Common myeloid progenitor, CD34-positive (primary cell): Measurements from ENCODE around the gene CCAR1.
"Not testable (repeated sequence)": the region's sequence is repeated elsewhere in the genome, so short reads cannot be mapped to it uniquely, and the experiment has no call there.

Source experiments
- CTCF ChIA-PET: fragments of 350-600 bp; sonication (Branson Sonifier 250); formaldehyde crosslinking; loops from one replicate; lab custom pipeline; 2021; ENCODE audit warnings: antibody characterized with exemption; lab: Charles Lee
- POLR2A ChIA-PET: fragments of 350-600 bp; sonication (Branson Sonifier 250); formaldehyde crosslinking; loops from one replicate; lab custom pipeline; 2021; ENCODE audit warnings: antibody characterized with exemption; lab: Charles Lee
- DNase-seq, 3 donors: peaks; one replicate each; pipeline versions ENCODE4 v3.0.0 to v3.0.0-alpha.2; 2013
- H3K27ac ChIP-seq, 2 experiments: 1 replicate in 1 of 2; 2 replicates in 1 of 2; pipeline ENCODE4 v1.7.0; 2013; ENCODE audit warnings: inconsistent platforms in 2 of 2, low read length in 2 of 2, mild to moderate bottlenecking in 2 of 2, low read depth in 1 of 2, moderate library complexity in 1 of 2; ENCODE audit not compliant: severe bottlenecking in 2 of 2, insufficient read depth in 1 of 2, poor library complexity in 1 of 2
- H3K27me3 ChIP-seq, 5 experiments: replicated peaks in 2 of 5; 1 replicate in 3 of 5; 2 replicates in 2 of 5; pipeline versions ENCODE4 v1.6.1 to v1.7.0; 2013; ENCODE audit warnings: low read length in 4 of 5, mild to moderate bottlenecking in 2 of 5, moderate library complexity in 2 of 5, inconsistent platforms in 1 of 5; ENCODE audit not compliant: insufficient read depth in 5 of 5, control insufficient read depth in 4 of 5
- H3K36me3 ChIP-seq, 4 experiments: 1 replicate in 2 of 4; 2 replicates in 2 of 4; pipeline versions ENCODE4 v1.6.1 to v1.7.0; 2013; ENCODE audit warnings: low read length in 3 of 4, control low read depth in 1 of 4, mild to moderate bottlenecking in 1 of 4; ENCODE audit not compliant: control insufficient read depth in 4 of 4, insufficient read depth in 4 of 4
- H3K4me1 ChIP-seq, 4 experiments: 1 replicate in 3 of 4; 2 replicates in 1 of 4; pipeline versions ENCODE4 v1.6.1 to v1.7.1; 2013; ENCODE audit warnings: low read length in 3 of 4, mild to moderate bottlenecking in 3 of 4, control low read depth in 1 of 4, inconsistent platforms in 1 of 4, moderate library complexity in 1 of 4; ENCODE audit not compliant: control insufficient read depth in 4 of 4, insufficient read depth in 4 of 4; ENCODE audit errors: control extremely low read depth in 1 of 4
- H3K4me3 ChIP-seq, 7 experiments: 1 replicate in 4 of 7; 2 replicates in 3 of 7; pipeline versions ENCODE4 v1.5.1 to v1.7.0; 2013; ENCODE audit warnings: mild to moderate bottlenecking in 7 of 7, low read length in 6 of 7, moderate library complexity in 6 of 7, inconsistent platforms in 2 of 7, low read depth in 2 of 7, control low read depth in 1 of 7; ENCODE audit not compliant: insufficient read depth in 4 of 7, control insufficient read depth in 1 of 7; ENCODE audit errors: extremely low read depth in 1 of 7
- H3K9me3 ChIP-seq, 5 experiments: 1 replicate in 4 of 5; 2 replicates in 1 of 5; pipeline versions ENCODE4 v1.6.1 to v1.7.1; 2013; ENCODE audit warnings: low read length in 4 of 5, mild to moderate bottlenecking in 2 of 5, inconsistent platforms in 1 of 5, low read depth in 1 of 5, moderate library complexity in 1 of 5; ENCODE audit not compliant: control insufficient read depth in 4 of 5, insufficient read depth in 2 of 5; ENCODE audit errors: control extremely low read depth in 1 of 5
- WGBS: methylation state at CpG from one replicate; pipeline ENCODE4 v1.1.5; 2013; ENCODE audit not compliant: insufficient coverage; 5-methylcytosine and 5-hydroxymethylcytosine counted together

CCAR1 gene

GRCh38 chr10:68734349-68734748, 13.3 kb downstream of the CCAR1 start:
- 96% methylated on average over 7 of the region's 7 CpGs for WGBS
- no peaks in the 10 kb centered on the region for H3K9me3 ChIP-seq
- CTCF ChIA-PET, result no interaction called here
- H3K27me3 ChIP-seq, result no peaks in the 10 kb centered on the region
- POLR2A ChIA-PET, result no interaction called here
- DNase-seq, result no peak
- H3K27ac ChIP-seq, result no peak overlapping the region
- no peaks in the 10 kb centered on the region for H3K4me1 ChIP-seq
- H3K4me3 ChIP-seq, result no peak overlapping the region
- H3K36me3 ChIP-seq, result peaks cover 20 to 86% (median 72%) of the 10 kb centered on the region in 4 experiments

GRCh38 chr10:68735119-68735518, 14.1 kb downstream of the CCAR1 start:
- DNase-seq, result no peak
- WGBS, result 100% methylated on average over 1 of the region's 6 CpGs

GRCh38 chr10:68735739-68736138, 14.7 kb downstream of the CCAR1 start:
- H3K27ac ChIP-seq, H3K4me3 ChIP-seq, H3K9me3 ChIP-seq, CTCF ChIA-PET, H3K27me3 ChIP-seq, H3K4me1 ChIP-seq, DNase-seq: not testable (repeated sequence)
- peaks cover 25 to 91% (median 73%) of the 10 kb centered on the region in 4 experiments for H3K36me3 ChIP-seq
- WGBS, result 44% methylated on average over 2 of the region's 7 CpGs
- POLR2A ChIA-PET, result interaction anchor here (1.0 kb wide), 1 partner anchor 14 kb away, joined by 3 read pairs; no protein-coding TSS in a partner anchor

More at GRCh38 chr10:68735119-68735518, 14.1 kb downstream of the CCAR1 start:
- no peaks in the 10 kb centered on the region for H3K4me1 ChIP-seq
- H3K36me3 ChIP-seq, result peaks cover 23 to 91% (median 74%) of the 10 kb centered on the region in 4 experiments
- ChIA-PET POLR2A (interaction anchor here (1.0 kb wide), 1 partner anchor 14 kb away, joined by 3 read pairs; no protein-coding TSS in a partner anchor), CTCF (no interaction called here)
- H3K27ac ChIP-seq, result no peak overlapping the region
- H3K27me3 ChIP-seq, result no peaks in the 10 kb centered on the region
- no peak overlapping the region for H3K4me3 ChIP-seq
- no peaks in the 10 kb centered on the region for H3K9me3 ChIP-seq

- H3K27ac ChIP-seq, H3K4me3 ChIP-seq, POLR2A ChIA-PET, H3K9me3 ChIP-seq, H3K27me3 ChIP-seq, H3K4me1 ChIP-seq, DNase-seq, CTCF ChIA-PET: not testable (repeated sequence)
- H3K36me3 ChIP-seq, result peaks cover 28 to 90% (median 58%) of the 10 kb centered on the region in 4 experiments
- WGBS, result no CpG with 5 or more reads among the region's 5 CpGs
These were observed 19.6 kb downstream of the CCAR1 start for GRCh38 chr10:68740676-68741075.

- H3K27me3 ChIP-seq, result no peaks in the 10 kb centered on the region
- WGBS, result 96% methylated on average over 4 of the region's 6 CpGs
- no peaks in the 10 kb centered on the region for H3K4me1 ChIP-seq
- H3K9me3 ChIP-seq, result no peaks in the 10 kb centered on the region
- ChIA-PET POLR2A (no interaction called here), CTCF (no interaction called here)
- H3K27ac ChIP-seq, result no peak overlapping the region
- no peak for DNase-seq
- H3K36me3 ChIP-seq, result peaks cover 26 to 85% (median 52%) of the 10 kb centered on the region in 4 experiments
- H3K4me3 ChIP-seq, result no peak overlapping the region
These were observed 21.4 kb downstream of the CCAR1 start for GRCh38 chr10:68742397-68742796.

- Histone ChIP-seq H3K4me1 (no peaks in the 10 kb centered on the region), H3K4me3 (no peak overlapping the region), H3K27me3 (no peaks in the 10 kb centered on the region), H3K9me3 (no peaks in the 10 kb centered on the region), H3K36me3 (peaks cover 48 to 95% (median 73%) of the 10 kb centered on the region in 4 experiments), H3K27ac (no peak overlapping the region)
- 94% methylated on average over 2 of the region's 2 CpGs for WGBS
- DNase-seq, result no peak
- ChIA-PET POLR2A (interaction anchor here (0.5 kb wide), 1 partner anchor 201 kb away, joined by 3 read pairs; no protein-coding TSS in a partner anchor), CTCF (interaction anchor here (0.9 to 1.2 kb wide), 2 partner anchors 8 to 22 kb away, joined by 3 to 5 read pairs; no protein-coding TSS in a partner anchor)
These were observed 31.8 kb downstream of the CCAR1 start for GRCh38 chr10:68752711-68753350.

GRCh38 chr10:68756246-68756645, 35.2 kb downstream of the CCAR1 start:
- Histone ChIP-seq H3K4me1 (no peaks in the 10 kb centered on the region), H3K9me3 (no peaks in the 10 kb centered on the region), H3K27me3 (no peaks in the 10 kb centered on the region), H3K27ac (no peak overlapping the region), H3K36me3 (peaks cover 45 to 94% (median 68%) of the 10 kb centered on the region in 4 experiments), H3K4me3 (no peak overlapping the region)
- no peak for DNase-seq
- POLR2A ChIA-PET, result interaction anchor here (1.5 kb wide), 1 partner anchor 11 kb away, joined by 3 read pairs; no protein-coding TSS in a partner anchor
- CTCF ChIA-PET, result interaction anchor here (1.0 to 1.1 kb wide), 2 partner anchors 9 to 191 kb away, joined by 3 read pairs; no protein-coding TSS in a partner anchor
- 96% methylated on average over 9 of the region's 12 CpGs for WGBS
